Suppressor macrophage treated with lipopolysaccharide for 4 hours (primary cell): ENCODE measurements around the gene CCNQ.

Experiments used
- DNase-seq: peaks from one replicate; pipeline ENCODE4 v3.0.0-alpha.2; 2020

The CCNQ gene

DNA sequence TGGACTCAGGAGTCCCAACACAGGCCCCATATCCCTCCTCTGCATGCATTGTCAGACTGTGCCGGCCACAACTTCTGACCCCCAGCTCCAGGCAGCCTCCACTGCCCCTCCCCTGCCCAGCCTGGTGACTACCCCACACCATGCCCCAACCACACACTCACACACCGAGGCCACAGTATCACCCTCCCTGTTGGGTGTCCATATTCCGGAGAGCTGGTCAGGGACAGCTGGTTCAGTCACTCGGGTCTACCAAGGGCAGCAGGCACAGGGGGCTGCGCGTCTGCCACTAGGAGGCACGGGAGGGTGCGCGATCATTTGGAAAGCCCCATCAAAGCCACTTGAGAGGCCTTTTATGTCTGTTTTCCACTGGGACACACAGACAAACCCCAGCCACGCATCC is 26.3 kb downstream of the CCNQ start:
- DNase-seq = no peak

DNA sequence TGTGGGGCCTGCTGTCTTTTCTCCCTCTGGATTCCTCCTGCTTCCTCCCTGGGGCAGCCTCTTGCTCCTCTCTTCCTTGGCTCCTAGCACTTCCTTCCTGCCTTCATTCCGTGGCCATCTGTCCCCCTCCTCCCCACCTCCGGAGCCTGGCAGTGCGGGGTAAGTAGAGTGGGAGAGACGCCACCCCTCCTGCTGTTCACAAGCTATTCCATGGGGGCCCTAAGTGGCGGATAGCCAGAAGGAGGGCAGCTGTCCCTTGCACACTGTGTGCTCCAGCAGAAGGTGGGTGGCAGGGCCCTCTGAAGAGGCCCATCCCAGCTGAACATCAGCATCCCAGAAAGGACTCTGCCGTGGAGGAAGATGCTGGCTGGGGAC is 27.4 kb downstream of the CCNQ start:
- no peak for DNase-seq

GRCh38 chrX:153569475-153569874 is 29.5 kb downstream of the CCNQ start:
- DNase-seq = peak; percentile 33

GRCh38 chrX:153568451-153569011 is 30.4 kb downstream of the CCNQ start:
- no peak for DNase-seq

- DNase-seq = no peak
Observed at GRCh38 chrX:153565996-153566580, 32.9 kb downstream of the CCNQ start.

DNA sequence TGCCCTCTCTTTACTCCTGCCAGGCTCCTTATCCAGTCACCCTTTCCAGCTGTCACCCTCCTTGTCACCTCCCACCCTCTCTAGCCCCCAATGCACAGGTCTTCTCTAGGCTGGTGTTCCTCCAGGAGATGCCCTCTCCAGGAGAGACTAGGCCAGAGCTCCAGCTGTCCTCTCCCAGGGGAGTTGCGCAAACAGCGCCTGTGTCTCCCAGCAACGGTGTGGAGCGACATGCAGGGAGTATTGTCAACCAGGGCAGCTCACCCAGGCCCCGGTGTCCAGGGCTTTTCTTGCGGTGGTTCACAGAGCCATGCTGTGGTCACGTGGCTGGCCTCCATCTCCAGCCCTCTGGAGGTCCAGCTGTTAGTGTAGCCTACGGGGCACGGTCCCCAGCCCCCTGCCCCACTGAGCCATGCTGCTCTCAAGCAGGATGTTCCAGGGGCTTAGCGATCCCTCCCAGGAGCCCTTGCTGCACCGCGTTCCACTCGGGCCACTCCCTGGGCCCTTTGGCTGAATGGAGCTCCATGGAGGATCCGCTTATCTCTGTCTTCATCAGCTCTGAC is 34.8 kb downstream of the CCNQ start:
- no peak for DNase-seq

- no peak for DNase-seq
Observed at GRCh38 chrX:153562546-153562945, 36.4 kb downstream of the CCNQ start.

GRCh38 chrX:153561337-153561736 is 37.6 kb downstream of the CCNQ start:
- DNase-seq = no peak

- no peak for DNase-seq
Observed at GRCh38 chrX:153560466-153560865, 38.5 kb downstream of the CCNQ start.

GRCh38 chrX:153560000-153560399 is 38.9 kb downstream of the CCNQ start:
- peak; percentile 47 for DNase-seq

- DNase-seq = no peak
Observed at GRCh38 chrX:153557618-153558355, 41.2 kb downstream of the CCNQ start.

DNA sequence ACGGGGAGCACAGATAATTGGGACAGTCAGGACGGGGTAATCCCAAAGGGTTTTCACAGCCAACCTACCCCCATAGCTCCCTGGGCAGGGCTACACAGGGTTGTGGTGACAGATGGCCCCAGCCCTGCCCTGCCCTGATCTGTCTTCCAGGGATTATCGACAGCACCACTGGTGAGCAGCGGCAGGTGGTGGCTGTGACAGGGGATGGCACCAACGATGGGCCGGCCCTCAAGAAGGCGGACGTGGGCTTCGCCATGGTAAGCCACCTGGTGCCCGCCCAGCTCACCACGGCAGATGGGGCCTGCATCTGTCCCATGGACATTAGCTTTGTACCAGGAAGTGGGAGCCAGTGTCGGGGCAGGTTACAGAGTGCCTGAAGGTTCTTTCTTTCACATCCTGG is 42.2 kb downstream of the CCNQ start:
- no peak for DNase-seq

DNA sequence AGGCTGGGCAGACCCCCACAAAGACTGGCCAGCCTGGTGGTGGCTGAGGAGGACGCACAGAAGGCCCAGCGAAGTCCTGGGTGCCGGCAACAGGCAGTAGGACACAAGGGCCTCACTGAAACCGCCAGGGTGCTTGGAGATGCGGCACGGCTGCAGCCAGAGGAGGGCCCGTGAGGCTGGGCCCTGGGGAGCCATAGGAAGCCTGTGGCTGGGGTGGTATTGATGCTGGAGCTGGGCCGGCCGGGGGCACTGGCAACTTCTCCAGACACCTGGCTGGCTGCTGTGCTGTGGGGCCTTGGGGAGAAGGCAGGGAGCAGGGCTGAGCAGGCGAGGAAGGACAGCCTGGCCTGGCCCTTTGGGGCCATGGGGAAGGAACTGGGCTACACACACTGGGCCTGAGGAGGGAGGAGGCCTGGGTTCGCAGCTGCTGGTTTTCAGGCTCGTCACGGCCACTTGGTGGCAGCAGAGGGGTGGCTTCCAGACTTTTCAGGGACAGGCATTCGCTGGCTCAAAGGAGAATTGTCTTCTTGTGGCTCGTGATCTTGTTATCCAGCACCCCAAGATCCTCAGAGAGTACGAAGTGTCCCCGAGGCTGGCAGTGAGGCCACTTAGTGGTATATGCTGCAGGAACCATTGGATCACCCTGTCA is 44.3 kb downstream of the CCNQ start:
- peak; percentile 60 for DNase-seq

- no peak for DNase-seq
Observed at GRCh38 chrX:153551135-153551534, 47.8 kb downstream of the CCNQ start.

DNA sequence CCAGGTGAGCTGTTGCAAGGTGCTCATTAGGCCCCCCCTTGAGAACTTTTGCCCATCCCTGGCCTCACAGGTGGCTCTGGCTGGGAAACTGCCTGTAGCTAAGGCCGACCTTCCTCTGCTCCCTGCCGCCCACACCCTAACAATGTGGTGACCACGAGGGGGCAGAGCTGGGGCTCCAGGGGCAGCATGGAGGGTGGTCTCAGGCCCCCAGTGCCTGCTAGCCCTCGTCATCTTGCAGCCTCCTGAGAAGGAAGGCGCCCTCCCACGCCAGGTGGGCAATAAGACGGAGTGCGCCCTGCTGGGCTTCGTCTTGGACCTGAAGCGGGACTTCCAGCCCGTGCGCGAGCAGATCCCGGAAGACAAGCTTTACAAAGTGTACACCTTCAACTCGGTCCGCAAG is 49.1 kb downstream of the CCNQ start:
- no peak for DNase-seq

DNA sequence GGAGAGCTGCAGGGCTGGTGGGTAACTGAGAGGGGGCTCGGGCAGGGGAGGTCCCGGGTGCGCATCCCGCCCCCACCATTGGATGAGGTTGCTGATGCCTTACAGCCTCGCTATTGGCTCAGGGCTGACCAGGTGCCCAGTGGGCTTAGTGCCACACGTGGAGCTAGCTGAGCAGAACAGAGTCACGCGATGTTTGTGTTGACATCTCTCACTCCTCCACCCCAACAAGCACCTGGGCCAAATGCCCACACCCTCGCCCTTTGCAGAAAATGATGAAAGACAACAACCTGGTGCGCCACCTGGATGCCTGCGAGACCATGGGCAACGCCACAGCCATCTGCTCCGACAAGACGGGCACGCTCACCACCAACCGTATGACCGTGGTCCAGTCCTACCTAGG is 49.7 kb downstream of the CCNQ start:
- DNase-seq = no peak

DNA sequence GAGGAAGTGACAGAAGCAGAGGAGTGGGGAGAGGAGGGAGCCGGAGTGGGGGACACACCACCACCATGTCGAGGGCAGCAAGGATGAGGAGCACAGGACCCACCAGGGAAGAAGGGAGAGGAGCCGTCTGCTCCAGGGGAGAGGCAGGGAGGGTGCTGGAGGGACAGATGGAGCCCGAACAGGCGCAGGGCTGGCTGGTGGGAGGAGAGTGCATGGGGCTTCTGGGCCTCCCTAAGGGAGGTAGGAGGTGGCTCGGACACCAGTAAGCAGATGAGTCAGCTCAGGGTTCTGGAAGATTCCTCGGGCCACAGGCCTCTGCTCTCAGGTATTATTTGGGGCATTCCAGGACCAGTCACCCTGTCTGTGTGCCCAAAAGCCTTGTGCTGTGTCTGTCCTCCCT is 51.7 kb downstream of the CCNQ start:
- no peak for DNase-seq

DNA sequence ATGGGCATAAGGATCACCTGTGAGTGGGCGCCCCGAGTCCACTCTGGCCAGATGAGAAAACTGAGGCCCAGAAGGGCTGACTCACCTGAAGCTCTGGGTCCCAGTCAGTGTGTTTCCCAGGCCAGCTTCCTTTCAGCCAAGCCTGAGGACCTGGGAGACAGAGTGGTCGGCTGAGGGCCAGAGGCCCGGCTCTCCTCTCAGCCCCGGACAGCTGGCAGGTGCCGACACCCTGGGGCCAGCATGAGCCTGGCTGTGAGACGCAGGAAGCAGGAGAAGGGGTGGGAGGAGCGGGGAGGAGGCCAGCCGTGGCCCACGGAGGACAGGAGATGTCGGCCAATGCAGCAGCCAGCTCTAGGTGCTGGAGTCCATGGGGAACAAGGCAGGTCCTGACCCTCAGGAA is 52.6 kb downstream of the CCNQ start:
- no peak for DNase-seq

GRCh38 chrX:153544727-153545126 is 54.2 kb downstream of the CCNQ start:
- DNase-seq = no peak

- no peak for DNase-seq
Observed at GRCh38 chrX:153539979-153540358, 59.0 kb downstream of the CCNQ start.

- peak; percentile 74 for DNase-seq
Observed at GRCh38 chrX:153539171-153539978, 59.6 kb downstream of the CCNQ start.

GRCh38 chrX:153538424-153538823 is 60.5 kb downstream of the CCNQ start:
- DNase-seq = no peak
